Measurements from ENCODE around the gene SPIRE2.
"Not testable (repeated sequence)": the region's sequence is repeated elsewhere in the genome, so short reads cannot be mapped to it uniquely, and the experiment has no call there.

SPIRE2 gene

DNA sequence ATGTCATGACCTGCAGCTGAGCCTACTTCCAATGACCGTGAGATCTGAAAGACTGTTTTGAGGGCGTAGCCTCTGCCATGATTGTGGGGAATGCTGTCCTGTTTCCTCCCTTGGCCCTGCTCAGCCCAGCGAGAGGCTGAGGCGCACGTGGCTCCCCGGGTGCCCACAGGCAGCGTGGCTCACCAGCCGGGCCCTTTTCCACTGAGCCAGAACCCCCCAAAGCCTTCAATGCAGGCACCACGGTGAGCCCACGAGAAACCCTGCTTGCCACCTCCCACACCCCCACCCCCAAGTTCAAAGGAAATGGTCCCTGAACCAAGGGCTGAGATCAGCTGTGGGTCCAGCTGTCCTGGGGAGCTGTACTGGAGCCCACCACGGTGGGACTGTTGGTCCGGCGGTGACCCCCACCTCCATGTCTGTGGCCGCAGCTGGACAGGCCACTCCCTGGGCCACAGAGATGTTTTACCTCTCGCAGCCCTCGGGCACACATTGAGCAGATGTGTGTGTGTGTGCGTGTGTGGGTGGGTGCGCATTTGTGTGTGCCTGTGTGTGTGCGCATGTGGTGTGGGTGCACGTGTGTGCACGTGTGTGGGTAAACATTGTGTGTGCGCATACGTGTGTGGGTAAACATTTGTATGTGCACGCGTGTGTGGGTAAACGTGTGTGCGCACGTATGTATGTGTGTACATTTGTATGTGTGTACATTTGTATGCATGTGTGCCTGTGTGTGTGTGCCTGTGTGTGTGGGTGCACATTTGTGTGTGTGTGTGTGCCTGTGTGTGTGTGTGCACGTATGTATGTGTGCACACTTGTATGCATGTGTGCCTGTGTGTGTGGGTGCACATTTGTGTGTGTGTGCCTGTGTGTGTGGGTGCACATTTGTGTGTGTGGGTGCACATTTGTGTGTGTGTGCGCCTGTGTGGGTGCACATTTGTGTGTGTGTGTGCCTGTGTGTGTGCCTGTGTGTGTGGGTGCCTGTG, 85.4 kb downstream of the SPIRE2 start:
- no peak for DNase-seq (ENCODE audit: low read depth)

DNA sequence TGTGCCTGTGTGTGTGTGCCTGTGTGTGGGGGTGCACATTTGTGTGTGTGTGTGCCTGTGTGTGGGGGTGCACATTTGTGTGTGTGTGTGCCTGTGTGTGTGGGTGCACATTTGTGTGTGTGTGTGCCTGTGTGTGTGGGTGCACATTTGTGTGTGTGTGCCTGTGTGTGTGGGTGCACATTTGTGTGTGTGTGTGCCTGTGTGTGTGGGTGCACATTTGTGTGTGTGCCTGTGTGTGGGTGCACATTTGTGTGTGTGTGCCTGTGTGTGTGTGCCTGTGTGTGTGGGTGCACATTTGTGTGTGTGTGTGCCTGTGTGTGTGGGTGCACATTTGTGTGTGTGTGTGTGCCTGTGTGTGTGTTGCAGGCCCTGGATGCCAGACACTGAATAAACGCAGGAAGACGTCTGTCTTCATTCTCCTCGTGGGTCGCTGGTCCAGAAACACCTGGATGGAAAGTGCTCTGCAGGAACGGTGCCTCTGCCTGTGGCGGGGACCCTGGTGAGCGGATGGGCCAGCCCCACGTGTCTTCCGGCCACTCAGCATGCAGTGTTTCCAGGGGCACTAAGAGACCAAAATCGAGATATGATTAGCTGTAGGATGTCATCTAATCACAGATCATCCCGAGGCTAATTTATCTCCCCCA, 86.5 kb downstream of the SPIRE2 start:
- not testable (repeated sequence) for DNase-seq (ENCODE audit: low read depth)

DNA sequence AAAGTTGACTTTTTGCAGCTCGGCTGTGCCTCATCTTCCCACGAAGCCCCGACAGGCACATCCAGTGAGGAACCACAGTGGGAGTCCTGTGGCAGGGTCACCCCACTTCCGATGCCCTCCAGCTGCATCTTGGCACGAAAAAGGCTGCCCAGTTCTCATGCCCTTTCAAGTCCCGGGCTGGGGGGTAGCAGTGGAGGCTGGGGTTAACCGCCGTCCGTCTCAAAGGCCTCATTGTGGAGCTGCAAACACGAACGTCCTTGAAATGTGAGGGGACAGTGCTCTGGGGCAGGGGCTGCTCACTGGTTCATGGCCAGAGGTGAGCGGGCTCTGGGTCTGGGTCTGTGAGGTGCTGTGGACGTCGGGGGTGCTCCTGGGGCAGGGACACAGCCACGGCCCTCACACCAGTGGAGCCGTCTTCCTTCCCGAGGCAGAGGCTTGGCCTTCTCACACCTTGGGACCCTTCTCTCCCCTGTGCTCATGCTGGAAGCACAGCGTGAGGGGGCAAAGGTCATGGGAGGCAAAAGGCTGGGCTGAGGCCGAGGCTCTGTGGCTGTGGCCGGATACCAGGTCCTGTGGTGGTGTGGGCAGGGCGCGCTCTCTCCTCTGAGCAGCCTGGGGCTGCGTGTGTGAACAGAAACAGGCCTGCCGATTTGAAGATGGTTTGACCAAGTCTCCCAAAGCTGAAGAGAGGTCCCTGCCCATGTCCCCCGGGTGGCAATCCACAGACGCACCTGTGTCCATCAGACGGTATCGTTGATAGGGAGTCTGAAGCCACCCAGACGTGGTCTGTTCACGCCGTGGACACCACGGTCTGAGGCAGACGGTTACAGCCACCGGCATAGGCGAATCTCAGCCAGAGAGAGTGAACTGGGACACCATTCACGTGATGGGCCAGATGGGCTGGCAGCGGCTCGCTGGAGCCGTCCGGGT, 87.3 kb downstream of the SPIRE2 start:
- no peak for DNase-seq (ENCODE audit: low read depth)

DNA sequence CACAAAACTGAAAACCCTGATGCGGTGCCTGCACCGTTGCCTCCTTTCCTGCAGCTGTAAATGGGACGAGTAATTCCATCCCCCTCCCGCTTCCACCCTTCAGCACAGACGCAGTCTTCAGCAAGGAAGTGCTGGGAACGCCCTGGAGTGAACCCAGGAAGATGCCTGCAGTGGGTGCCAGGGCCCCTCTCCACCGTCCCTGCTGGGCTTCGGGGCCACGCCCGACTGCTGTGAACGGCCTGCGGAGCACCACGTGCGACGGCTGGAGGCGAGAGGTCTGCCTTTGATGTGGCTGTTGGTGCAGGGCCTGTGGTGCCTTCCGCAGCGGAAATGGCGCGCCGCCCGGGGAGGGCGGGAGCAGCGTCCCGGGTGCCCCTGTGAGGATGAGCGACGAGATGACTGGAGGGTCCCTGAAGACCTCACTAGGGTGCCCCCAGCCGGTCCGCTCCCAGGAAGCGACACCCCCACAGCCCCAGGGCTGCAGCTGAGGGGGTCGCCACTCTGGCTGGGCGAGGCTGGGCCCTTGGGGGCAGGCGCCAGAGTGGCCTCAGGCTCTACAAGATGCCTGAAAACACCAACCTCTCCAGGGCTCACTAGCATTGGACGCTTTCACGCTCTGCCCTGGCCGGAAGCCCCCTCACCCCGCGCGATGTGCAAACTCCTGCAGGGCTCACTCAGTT, 89.6 kb downstream of the SPIRE2 start:
- DNase-seq (ENCODE audit: low read depth), result peak; percentile 41

DNA sequence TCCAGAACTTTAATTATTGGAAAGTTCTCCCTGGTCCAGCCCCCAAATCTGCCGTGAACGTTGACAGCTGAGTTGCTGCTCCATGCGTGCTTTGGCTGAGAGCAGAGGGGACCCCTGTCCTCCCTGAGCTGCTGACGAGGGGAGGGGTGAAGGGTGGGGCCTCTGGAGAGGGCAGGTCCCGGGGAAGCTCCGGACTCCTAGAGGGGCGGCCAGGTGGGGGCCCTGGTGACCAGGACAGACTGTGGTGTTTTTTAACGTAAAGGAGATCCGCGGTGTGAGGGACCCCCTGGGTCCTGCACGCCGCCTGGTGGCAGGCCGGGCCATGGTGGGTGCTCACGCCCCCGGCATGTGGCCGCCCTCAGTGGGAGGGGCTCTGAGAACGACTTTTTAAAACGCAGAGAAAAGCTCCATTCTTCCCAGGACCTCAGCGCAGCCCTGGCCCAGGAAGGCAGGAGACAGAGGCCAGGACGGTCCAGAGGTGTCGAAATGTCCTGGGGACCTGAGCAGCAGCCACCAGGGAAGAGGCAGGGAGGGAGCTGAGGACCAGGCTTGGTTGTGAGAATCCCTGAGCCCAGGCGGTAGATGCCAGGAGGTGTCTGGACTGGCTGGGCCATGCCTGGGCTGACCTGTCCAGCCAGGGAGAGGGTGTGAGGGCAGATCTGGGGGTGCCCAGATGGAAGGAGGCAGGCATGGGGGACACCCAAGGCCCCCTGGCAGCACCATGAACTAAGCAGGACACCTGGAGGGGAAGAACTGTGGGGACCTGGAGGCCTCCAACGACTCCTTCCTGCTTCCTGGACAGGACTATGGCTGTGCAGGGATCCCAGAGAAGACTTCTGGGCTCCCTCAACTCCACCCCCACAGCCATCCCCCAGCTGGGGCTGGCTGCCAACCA, 90.4 kb downstream of the SPIRE2 start, which contains the start of gene MC1R:
Gene MC1R, plus strand, starts transcription at position 410 of the 895 bp plus-strand sequence. Its CDS starts 397 bp downstream, at position 807.
- DNase-seq (ENCODE audit: low read depth), result no peak

DNA sequence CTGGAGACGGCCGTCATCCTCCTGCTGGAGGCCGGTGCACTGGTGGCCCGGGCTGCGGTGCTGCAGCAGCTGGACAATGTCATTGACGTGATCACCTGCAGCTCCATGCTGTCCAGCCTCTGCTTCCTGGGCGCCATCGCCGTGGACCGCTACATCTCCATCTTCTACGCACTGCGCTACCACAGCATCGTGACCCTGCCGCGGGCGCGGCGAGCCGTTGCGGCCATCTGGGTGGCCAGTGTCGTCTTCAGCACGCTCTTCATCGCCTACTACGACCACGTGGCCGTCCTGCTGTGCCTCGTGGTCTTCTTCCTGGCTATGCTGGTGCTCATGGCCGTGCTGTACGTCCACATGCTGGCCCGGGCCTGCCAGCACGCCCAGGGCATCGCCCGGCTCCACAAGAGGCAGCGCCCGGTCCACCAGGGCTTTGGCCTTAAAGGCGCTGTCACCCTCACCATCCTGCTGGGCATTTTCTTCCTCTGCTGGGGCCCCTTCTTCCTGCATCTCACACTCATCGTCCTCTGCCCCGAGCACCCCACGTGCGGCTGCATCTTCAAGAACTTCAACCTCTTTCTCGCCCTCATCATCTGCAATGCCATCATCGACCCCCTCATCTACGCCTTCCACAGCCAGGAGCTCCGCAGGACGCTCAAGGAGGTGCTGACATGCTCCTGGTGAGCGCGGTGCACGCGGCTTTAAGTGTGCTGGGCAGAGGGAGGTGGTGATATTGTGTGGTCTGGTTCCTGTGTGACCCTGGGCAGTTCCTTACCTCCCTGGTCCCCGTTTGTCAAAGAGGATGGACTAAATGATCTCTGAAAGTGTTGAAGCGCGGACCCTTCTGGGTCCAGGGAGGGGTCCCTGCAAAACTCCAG, 91.5 kb downstream of the SPIRE2 start:
- no peak for DNase-seq (ENCODE audit: low read depth)

DNA sequence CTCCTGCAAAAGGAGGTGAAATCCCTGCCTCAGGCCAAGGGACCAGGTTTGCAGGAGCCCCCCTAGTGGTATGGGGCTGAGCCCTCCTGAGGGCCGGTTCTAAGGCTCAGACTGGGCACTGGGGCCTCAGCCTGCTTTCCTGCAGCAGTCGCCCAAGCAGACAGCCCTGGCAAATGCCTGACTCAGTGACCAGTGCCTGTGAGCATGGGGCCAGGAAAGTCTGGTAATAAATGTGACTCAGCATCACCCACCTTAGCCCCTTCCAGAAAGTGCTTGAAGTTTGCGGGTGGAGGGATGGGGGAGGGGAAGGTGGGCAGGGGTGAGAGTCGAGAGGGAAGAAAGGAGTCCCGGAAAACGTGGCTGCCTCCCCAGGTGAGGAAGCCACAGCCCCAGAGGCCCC, 92.4 kb downstream of the SPIRE2 start:
- DNase-seq (ENCODE audit: low read depth), result no peak

Measured in T follicular helper cell (primary cell).